ENCODE results near the gene CHRNA4. TPM values are rescaled to one million over a fixed set of nuclear protein-coding genes. Genes with fewer than 3 reads are reported as not detected.

Gene CHRNA4
- total and polyA plus RNA-seq, 10 of the 15 experiments (the other 5 are each of a cell fraction or from before 2014, with no cell fraction given) = 0.04 to 0.41 (median 0.06) TPM; not detected in 5

- ChIA-PET CTCF (interaction anchor here (0.6 to 1.1 kb wide), 2 partner anchors 96 to 356 kb away, joined by 3 to 4 read pairs; no protein-coding TSS in a partner anchor), POLR2A (no interaction called here), RAD21 (ENCODE audit: unreplicated experiment) (no interaction called here), SMC1A (ENCODE audit: uncharacterized antibody, unreplicated experiment) (no interaction called here)
- FAIRE-seq = no peak
- no peak for TF ChIP-seq NRF1 (conservative IDR thresholded peaks at IDR 0.05; ENCODE audit: low read depth, low read length)
- no peak for TF ChIP-seq EP300 (IDR thresholded peaks at IDR 0.05; ENCODE audit: borderline replicate concordance in 1 of 2, control insufficient read depth in 1 of 2, low read depth in 2 of 2, low read length in 2 of 2)
- no peak for TF ChIP-seq CEBPB (IDR thresholded peaks at IDR 0.05; ENCODE audit: borderline replicate concordance in 1 of 2, low read depth in 2 of 2, low read length in 2 of 2)
- no peak for TF ChIP-seq SREBF1 (IDR thresholded peaks at IDR 0.05; ENCODE audit: low read length)
- TF ChIP-seq SP1 (IDR thresholded peaks at IDR 0.05; ENCODE audit: low read depth, low read length) = no peak
- TF ChIP-seq ZNF207 (IDR thresholded peaks at IDR 0.05; ENCODE audit: borderline replicate concordance) = no peak
- no peak for TF ChIP-seq NR2C2 (IDR thresholded peaks at IDR 0.05; ENCODE audit: borderline replicate concordance, control insufficient read depth, insufficient read length, low read depth)
- no peak for TF ChIP-seq BCL11A (IDR thresholded peaks at IDR 0.05; ENCODE audit: low read depth, low read length)
- no peak for TF ChIP-seq RAD21 (IDR thresholded peaks at IDR 0.05; ENCODE audit: insufficient read depth, low read depth, low read length)
- no peak for TF ChIP-seq POU2F2 (IDR thresholded peaks at IDR 0.05; ENCODE audit: borderline replicate concordance, low read depth, low read length)
- TF ChIP-seq IKZF1 (conservative IDR thresholded peaks at IDR 0.05) = no peak
- no peak for TF ChIP-seq MYB (IDR thresholded peaks at IDR 0.05; ENCODE audit: borderline replicate concordance, low read depth, low read length)
- TF ChIP-seq, protein P1, sequence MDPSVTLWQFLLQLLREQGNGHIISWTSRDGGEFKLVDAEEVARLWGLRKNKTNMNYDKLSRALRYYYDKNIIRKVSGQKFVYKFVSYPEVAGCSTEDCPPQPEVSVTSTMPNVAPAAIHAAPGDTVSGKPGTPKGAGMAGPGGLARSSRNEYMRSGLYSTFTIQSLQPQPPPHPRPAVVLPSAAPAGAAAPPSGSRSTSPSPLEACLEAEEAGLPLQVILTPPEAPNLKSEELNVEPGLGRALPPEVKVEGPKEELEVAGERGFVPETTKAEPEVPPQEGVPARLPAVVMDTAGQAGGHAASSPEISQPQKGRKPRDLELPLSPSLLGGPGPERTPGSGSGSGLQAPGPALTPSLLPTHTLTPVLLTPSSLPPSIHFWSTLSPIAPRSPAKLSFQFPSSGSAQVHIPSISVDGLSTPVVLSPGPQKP (IDR thresholded peaks at IDR 0.05; ENCODE audit: low read depth, low read length) = no peak
- TF ChIP-seq SIN3A (IDR thresholded peaks at IDR 0.05; ENCODE audit: low read depth, low read length) = no peak
- TF ChIP-seq FOS (IDR thresholded peaks at IDR 0.05; ENCODE audit: borderline replicate concordance, extremely low read depth, insufficient read length) = no peak
- Histone ChIP-seq H3K9ac (ENCODE audit: control insufficient read depth, insufficient read depth, low read length) (no peak overlapping the region), H3K79me2 (ENCODE audit: control insufficient read depth, insufficient read depth, low read length) (no peaks in the 10 kb centered on the region), H3K4me1 (ENCODE audit: control insufficient read depth, insufficient read depth, low read length) (peaks cover 6% of the 10 kb centered on the region), H3K9me3 (replicated peaks; ENCODE audit: control insufficient read depth, insufficient read depth, low read length) (peaks cover 7% of the 10 kb centered on the region; the same call in 2 of the 3 replicates), H4K20me1 (ENCODE audit: control insufficient read depth, insufficient read depth) (no peaks in the 10 kb centered on the region), H3K36me3 (ENCODE audit: control insufficient read depth in 2 of 2, insufficient read depth in 2 of 2, low read length in 1 of 2) (no peaks in the 10 kb centered on the region), H3K27ac (ENCODE audit: control insufficient read depth, insufficient read depth) (no peak overlapping the region), H2AFZ (ENCODE audit: control insufficient read depth, low read depth, low read length) (no peak overlapping the region), H3K4me3 (no peak overlapping the region), H3K4me2 (ENCODE audit: control insufficient read depth, insufficient read depth) (no peak overlapping the region), H3K27me3 (replicated peaks in 1 of 2; ENCODE audit: control insufficient read depth in 2 of 2, insufficient read depth in 2 of 2, low read length in 1 of 2) (no peaks in the 10 kb centered on the region)
- in situ Hi-C loops (cut with MboI) (no loop called here), intact Hi-C loops (cut with micrococcal nuclease; ENCODE audit: unreplicated experiment) (no loop called here)
- DNase-seq (ENCODE audit: low read depth, low spot score) = no peak
- no TSS peak for BruUV-seq (replicated peaks)
- no peak for ATAC-seq
- WGBS (ENCODE audit: insufficient coverage, insufficient replicate concordance, low lambda C conversion rate, missing lambda C conversion rate) = 59% methylated on average over 20 of the region's 20 CpGs
Observed at GRCh38 chr20:63330084-63330760, 30.9 kb downstream of the CHRNA4 start.
